ENCODE data around the gene TSPEAR.

The TSPEAR gene

DNA sequence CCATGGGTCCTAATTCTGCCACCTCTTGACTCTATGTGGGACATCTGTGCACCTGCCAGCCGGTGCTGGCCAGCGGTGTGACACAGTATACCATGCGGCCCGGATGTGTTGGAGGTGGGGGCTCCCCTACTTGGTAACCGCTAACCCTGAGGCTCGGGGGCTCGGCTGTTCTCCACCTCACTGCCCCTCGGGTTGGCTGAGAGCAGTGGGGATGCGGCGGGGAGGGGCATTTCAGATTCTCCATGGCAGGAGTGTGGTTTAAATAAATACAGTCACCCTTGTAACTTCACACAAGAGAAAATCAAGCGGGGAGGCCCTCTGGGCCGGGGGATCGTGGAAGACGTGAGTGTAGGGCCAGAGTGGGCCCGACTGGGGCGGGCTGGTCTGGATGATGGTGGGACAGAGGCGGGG lies 182.4 kb downstream of the TSPEAR start:
- DNase-seq (ENCODE audit: low read depth in 2 of 2), result no peak

DNA sequence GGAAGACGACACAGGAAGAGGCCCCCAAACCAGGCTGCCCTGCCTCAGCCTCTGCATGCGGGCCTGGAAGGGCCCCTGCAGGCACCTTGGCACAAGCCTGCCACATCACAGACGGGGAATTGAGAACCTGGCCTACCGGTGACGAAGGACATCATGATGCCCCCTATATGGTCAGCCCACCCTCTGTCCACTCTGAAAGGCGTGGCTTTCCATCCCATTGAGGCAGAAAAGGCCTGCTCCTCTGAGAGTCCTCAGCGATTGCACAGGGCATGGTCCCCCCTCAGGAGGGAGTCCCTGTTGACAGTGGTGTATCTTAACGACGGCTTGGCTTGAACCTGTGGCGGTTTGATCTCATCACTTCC lies 182.8 kb downstream of the TSPEAR start:
- DNase-seq (ENCODE audit: low read depth in 2 of 2), result no peak

DNA sequence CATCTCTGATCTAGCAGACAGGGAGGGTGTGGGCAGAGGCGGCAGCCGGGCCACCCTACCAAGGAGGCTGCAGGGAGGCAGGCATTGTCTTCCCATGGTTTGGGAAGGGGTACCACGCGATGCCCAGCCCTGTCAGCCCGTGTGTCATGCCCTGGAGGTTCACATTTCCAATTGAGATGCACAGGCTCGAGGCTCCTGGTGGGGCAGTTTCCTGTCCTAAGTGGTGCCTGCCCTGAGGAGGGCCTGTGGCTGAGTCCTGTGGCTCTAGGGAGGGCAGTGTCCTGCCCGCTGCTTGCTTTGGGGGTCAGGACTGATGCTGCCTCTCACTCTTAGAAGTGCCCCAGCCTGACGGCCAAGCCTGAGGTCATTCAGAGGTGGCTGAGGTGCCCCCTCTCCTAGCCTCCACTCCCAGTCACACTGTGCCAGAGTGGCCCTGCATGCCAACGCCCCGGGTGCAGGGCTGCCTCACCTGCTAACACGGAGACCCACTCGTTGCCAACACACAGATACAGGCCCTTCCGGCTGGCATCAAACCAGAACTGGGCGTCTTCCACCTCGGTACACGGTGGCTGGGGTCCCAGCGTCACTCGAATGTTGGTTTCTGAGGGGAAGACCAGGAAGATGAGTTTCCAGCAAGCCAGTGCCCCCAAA lies 183.3 kb downstream of the TSPEAR start:
- no peak for DNase-seq (ENCODE audit: low read depth in 2 of 2)

DNA sequence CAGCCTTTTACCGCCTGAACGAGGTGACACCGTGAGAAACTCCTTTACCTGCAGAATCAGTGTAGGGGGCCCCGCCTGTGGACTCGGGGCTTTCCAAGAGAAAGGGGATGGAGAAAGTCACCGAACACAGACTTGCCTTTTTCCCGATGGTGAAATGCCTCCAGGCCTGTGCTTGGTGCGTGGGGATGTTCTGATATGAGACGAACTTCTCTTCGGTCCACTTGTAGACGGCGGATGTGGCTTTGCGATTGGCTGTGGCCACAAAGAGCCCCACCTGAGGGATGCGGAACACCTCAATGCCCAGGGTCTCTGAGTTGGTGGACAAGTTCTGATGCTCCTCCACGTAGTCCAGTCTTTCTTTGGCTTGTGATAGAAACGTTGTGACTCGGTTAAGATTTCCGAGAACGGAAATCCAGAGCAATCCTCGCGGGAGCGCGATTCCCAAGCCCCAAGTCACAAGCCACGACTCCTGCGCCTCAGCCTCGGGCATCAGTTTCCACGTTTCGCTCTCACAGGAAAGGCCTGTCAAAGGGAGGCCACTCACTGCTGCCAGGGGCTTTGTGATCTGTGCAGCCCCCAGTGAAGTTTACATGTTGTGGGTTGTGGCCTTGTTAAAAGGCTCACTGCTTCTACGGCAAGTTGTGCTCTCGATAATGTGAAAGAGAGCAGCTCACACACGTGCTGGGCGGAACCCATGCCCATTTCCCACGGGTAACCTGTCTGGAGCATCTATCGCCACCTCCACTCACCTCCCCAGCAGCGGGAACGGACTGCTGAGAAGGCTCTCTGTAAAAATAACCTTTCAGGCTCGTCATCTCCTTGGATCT lies 184.0 kb downstream of the TSPEAR start:
- DNase-seq (ENCODE audit: low read depth in 2 of 2), result no peak

DNA sequence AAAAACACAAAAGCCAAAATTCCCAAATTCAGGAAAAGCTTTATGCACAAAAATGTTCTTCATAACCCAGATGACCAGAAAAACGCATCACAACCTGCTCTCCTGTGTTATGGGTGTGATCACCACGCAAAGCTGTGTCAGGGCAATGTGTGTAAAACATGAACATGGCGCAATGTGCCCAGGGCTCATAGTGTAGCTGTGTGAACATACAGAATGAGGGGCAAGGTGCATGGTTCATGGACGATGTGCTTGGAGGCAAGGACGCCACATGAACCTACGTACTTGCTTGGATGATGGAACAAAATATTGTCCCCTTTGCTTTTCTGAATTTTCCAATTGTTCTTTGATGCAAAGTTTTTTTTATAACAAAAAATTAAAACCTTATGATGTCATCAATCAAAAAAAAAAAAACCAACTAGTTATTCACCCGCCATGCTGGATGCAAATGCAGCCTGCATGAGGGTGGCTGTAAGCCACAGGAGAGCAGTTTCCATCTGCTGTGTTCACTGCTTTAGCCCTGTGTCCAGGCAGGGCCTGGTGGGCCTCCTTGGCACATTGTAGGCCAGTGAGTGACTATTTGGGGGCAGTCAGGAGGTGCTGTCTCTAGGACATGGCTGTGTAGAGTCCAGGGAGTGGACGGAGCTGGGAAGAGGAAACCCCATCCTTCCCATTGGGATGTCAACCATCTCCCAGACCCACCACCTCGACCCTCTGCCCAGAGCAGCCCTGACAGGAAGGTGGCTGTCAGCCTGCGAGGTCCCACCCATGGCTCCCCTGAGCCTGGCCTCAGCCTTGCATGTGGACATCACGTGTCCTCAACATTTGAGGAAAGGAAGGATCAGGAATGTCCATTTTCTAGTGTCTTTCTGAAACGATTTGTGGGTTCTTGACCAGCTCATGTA lies 185.0 kb downstream of the TSPEAR start:
- no peak for DNase-seq (ENCODE audit: low read depth in 2 of 2)

DNA sequence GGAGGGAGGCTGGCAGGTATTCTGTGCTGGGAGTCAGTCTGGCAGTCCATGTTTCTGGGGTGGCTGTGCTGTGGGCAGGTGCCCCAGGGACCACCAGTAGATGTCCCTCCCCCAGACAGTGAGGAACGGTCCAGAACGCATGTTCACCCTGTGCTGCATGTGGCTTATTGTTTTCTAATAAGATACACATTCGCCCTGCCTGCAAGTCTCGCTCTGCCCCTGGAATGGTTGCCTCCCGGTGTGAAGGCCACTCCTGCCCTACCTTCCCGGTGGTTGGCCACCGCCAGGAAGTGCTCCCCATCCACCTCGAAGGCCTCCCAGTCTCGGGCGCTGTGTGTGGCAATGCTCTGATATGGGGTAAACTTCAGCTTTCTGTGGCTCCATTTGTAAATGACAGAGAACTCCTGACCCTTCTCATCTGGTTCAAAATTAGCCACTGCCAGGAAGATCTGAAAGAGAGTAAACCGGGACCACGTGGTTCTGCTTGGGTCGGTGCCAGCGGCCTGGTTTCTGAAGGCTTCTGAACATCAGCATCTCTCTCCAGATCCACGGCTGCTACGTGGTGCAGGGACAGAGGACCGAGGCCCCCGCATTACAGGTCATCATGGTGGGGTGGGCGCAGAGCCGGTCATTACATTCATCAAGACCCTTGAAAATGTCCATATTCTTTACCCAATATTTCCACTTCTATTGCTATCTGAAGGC lies 185.8 kb downstream of the TSPEAR start:
- DNase-seq (ENCODE audit: low read depth in 2 of 2), result no peak

DNA sequence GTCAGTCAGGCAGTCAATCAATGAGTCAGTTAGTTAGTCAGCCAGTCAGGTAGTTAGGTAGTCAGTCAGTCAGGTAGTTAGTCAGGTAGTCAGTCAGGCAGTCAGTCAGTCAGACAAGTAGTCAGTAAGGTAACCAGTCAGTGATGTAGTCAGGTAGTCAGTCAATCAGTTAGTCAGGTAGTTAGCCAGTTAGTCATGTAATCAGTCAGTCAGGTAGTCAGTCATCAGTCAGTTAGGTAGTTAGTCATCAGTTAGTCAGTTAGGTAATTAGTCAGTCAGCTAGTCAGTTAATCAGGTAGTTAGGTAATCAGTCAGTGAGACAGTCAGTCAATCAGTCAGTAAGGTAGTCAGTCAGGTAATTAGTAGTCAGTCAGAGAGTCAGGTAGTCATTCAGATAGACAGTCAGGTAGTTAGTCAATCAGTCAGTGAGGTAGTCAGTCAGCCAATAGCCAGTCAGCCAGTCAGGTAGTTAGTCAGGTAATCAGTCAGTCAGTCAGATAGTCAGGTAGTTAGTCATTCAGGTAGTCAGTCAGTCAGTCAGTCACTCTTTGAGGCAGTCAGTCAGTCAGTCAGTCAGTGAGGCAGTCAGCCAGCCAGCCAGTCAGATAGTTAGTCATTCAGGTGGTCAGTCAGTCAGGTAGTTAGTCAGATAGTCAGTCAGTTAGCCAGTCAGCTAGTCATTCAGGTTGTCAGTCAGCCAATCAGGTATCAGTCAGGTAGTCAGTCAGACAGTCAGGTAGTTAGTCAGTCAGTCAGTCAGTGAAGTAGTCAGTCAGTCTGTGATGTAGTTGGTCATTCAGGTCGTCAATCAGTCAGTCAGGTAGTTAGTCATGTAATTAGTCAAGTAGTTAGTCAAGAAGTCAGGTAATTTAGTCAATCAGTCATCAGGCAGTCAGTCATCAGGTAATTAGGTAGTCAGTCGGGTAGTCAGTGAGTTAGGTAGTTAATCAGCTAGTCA lies 186.7 kb downstream of the TSPEAR start:
- no peak for DNase-seq (ENCODE audit: low read depth in 2 of 2)

DNA sequence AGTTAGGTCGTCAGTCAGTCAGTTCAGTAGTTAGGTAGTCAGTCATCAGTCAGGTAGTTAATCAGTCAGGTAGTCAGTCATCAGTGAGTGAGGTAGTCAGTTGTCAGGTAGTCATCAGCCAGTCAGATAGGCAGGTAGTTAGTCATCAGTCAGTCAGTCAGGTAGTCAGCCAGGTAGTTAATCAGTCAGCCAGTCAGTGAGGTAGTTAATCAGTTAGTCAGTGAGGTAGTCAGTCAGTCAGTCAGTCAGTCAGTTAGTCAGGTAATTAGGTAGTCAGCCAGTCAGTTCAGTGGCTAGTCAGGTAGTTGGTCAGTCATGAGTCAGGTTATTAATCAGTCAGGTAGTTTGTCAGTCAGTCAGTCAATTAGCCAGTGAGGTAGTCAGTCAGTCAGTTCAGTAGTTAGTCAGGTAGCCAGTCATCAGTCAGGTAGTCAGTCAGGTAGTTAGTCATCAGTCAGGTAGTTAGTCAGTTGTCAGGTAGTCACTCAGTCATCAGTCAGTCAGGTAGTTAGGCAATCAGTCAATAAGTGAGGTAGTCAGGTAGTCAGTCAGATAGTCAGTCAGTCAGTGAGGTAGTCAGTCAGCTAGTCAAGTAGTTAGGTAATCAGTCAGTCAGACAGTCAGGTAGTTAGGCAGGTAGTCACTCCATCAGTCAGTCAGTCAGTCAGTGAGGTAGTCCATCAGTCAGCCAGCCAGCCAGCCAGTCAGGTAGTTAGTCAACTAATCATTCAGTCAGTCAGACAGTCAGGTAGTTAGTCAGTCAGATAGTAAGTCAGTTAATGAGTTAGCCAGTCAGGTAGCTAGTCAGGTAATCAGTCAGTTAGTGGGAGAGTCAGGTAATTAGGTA lies 187.6 kb downstream of the TSPEAR start:
- DNase-seq (ENCODE audit: low read depth in 2 of 2), result no peak

DNA sequence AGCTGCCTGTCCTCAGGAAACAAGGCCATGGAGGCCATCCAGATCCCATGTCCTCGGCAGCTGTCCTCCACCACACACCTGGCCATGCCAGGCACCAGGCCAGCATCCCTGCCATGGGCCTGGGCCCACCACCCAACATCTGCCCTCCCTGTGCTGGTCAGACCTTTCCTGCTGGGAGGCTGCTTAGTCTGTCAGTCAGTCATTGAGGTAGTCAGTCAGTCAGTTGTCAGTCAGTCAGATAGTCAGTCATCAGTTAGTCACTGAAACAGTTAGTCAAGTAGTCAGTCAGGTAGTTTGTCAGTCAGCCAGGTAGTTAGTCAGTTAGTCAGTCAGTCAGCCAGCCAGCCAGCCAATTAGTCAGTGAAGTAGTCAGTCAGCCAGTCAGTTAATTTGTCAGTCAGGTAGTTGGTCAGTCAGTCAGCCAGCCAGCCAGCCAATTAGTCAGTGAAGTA lies 188.6 kb downstream of the TSPEAR start:
- no peak for DNase-seq (ENCODE audit: low read depth in 2 of 2)

DNA sequence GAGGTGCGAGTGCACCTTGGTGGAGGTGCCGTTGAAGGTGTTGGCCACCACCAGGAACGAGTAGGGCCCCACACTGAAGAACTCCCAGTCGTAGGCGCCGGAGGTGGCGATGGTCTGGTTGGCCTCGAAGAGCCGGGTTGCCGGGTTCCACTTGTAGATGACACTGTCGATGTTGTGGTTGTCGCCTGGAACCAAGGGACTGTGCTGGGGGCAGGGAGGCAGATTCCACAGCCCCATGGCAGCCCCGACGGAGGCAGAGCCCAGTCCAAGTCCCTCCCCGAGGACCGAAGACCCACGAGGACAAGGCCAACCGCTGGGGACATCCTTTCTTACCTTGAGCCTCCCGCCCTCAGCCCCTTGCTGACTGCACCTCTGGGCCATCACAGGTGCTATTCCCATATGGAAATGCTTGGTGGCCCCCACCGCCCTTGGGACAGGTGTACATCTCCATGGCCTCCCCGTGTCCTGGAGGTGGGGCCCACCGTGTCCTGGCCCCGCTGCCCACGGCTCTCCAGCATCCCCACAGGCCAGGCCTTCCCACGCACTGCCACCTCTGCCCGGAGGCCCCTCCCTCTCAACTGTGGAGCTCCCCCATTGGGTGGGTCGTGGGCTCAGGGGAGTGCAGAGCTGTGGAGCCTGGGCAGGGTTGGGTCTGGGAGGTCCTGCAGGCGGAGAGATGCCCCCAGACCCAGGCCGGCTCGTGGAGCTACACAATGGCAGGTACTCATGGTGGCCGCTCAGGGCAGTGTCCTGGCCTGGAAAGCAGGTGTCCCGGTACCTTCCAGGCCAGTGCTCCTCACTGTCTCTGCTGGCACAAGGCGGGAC lies 189.2 kb downstream of the TSPEAR start:
- no peak for DNase-seq (ENCODE audit: low read depth in 2 of 2)

DNA sequence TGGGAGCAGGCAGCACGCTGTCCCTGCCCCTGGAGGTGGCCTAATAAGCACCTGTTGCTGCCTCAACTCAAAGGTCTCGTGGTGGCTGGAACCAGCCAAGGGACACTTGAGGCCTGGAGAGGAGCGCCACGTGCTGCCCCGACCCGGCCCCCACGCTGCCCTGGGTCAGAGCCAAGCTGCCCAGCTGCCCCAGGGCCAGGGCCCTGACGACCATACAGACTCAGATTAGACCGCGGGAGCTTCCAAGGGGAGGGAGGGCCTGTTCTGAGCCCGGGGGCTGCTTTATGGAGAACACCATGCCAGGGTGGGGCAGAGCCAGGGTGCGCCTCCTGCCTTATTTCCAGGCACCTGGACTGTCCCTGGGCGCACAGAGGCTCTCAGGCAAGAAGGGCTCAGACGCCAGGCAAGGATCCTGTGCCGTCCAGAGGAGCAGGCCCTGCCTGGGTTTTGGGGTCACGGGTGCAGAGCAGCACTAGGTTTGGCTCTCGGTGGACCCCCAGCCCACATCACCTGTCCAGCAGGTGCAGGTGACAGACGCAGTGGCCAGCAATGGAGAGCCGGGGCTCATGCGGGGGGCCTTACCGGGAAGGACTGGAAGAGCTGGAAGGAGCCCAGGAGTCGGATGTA lies 190.0 kb downstream of the TSPEAR start:
- DNase-seq (ENCODE audit: low read depth in 2 of 2), result no peak

DNA sequence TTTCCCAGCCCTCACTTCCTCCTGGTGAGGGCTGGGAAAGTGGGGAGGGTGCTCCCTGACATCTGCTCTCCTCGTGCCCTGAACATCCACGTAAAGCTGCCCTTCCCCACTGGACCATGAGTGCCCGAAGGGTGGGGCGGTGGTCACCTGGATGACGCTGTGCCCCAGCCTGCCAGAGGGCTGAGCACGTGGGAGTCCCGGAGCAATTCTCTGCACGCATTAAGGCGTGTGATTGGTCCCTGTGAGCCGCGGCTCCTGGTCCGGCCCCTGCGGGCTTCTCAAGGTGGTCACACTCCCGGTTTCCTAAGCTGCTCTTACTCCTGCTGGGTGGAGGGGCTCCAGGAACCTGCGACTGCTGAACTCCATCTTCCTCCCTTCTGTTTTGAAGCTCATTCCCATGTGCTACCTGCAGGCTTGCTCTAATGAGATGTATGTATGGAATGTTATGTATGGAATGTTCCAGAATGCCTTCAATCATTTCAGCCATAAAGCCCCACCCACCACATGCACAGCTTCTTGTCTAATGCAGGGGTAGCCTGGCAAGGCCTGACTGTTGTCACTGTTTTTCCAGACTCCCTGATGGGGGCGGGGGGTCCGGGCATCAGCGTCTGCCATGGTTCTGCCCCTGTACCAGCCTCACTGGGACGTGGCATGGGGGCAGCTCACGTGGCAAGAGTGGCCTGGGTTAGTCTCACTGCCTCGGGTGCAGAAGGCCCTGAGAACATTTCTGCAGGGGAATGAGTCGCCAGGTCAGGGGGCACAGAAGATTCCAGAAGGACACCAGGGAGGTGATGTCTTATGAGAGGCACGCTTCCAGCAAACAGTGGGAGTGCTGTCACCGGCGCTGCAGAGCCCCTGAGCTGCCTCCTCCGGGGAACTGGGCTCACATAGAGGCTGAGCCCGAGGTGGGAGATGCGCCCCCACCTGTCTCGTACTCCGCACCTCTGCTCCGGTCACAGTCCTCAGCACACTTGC lies 190.8 kb downstream of the TSPEAR start:
- DNase-seq (ENCODE audit: low read depth in 2 of 2), result no peak

DNA sequence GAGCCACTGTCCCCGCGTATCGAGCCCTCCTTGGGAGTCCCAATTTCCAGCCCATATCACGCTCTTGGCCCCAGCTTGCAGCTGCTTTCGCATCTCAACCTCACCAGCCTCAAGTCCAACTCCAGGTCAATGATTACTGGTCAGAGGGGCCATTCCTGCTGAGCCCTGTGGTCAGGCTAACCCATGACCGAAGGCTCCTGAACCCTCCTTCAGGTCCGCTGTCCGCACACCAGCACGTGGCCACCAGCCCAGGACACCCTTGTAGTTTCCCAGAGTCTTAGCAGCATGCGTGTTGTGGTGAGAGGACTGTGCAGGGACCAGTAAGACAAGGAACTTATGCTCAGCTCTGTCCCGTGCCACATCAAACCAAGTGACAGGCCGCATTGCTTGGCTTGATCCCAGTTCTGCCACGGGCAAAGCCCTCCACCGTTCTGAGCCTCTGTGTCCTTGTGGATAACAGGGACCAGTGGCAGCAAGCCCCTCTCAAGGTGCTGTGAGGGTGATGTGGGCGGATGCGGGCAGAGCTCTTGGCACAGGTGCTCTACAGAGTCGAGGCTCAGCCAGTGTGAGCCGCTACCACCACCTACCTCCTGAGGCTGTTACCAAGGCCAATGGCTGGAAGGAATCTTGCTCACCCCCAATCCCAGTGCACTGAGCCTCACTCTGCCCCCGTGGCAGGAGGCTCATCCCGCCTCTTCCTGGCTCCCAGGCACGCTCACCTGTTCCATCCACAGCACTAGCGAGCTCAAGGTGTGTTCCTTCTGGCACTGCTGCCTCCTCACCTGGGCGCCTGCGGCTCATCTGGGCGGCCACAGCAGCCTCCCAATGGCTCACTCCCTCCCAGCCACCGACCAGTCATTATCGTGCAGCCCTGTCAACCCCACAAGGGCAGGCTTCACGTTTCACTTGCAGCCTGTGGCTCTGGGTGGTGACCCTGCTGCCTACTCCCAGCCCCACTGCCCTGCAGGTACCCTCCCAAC lies 191.7 kb downstream of the TSPEAR start:
- no peak for DNase-seq (ENCODE audit: low read depth in 2 of 2)

DNA sequence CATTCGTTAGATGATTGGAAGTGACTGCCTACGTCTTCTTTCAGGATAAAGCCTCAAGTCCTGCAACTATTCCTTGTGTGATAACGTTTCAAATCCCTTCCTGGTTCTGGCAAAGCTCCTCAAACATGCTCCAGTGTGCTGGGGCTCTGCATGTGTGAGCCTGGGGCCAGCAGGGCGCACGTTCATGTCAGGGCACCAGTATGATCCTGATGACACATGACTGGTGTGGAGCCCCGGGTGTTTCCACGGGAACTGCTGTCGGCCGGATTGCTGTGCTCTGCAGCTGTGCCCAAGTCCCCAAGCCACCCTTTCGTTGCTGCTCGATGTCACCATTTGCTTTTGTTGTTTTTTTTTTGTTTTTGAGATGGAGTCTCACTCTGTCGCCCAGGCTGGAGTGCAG lies 192.7 kb downstream of the TSPEAR start:
- DNase-seq (ENCODE audit: low read depth in 2 of 2), result no peak

DNA sequence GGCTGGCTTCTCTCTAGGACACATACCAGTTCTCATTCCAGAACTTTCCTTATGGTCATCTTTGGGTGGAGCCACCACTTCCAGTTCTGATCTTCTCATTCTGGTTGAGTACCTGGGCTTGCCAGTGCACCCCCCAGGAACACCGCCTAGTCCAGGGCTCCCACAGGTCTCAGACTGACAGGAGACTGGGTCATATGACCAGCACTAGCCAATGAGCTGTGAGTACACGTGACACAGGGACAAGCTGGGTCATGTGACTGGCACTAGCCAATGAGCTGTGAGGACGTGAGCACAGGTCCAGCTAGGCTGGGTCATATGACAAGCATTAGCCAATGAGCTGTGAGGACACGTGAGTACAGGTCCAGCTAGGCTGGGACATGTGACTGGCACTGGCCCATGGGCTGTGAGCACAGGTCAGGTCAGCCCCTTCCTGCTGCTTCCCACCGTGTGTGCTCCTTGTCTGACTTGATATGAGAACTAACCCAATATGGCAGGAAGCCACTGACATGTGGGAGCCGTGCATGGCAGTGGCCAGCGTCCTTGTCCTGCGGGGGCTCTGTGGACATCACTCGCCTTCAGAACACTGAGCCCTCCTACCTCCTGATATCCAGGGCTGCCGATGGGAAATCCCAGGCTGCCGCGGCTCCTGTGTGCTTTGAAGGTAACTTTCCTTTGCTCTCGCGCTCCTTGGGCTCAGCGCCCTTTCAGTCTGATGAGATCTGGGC lies 194.0 kb downstream of the TSPEAR start:
- no peak for DNase-seq (ENCODE audit: low read depth in 2 of 2)

Measured in stimulated activated CD4-positive, alpha-beta T cell treated with anti-CD3 and anti-CD28 coated beads, Interleukin-1b, Interleukin-23, amount 100 ng/mL, for 4 hours (primary cell).